Activated CD4-positive, alpha-beta memory T cell treated with anti-CD3 and anti-CD28 coated beads for 36 hours (primary cell): Measurements from ENCODE around the gene PEX11A. TPM values are rescaled to one million over a fixed set of nuclear protein-coding genes. Genes with fewer than 3 reads are reported as not detected.

Experiments used
- CTCF ChIA-PET: fragments of 350-600 bp; sonication (Branson Sonifier 250); formaldehyde crosslinking; loops from one replicate; lab custom pipeline; 2021; ENCODE audit warnings: antibody characterized with exemption, inconsistent platforms; lab: Charles Lee
- POLR2A ChIA-PET: fragments of 350-600 bp; sonication (Branson Sonifier 250); formaldehyde crosslinking; loops from one replicate; lab custom pipeline; 2021; ENCODE audit warnings: antibody characterized with exemption; lab: Charles Lee
- DNase-seq: peaks from one replicate; pipeline ENCODE4 v3.0.0-alpha.2; 2020
- H3K27ac Mint-ChIP-seq: one replicate; pipeline ENCODE4 v1.8.0; 2021; ENCODE audit warnings: mixed read lengths
- H3K27me3 Mint-ChIP-seq: one replicate; pipeline ENCODE4 v1.8.0; 2021; ENCODE audit warnings: mixed read lengths
- H3K36me3 Mint-ChIP-seq: one replicate; pipeline ENCODE4 v1.8.0; 2021; ENCODE audit warnings: mixed read lengths
- H3K4me1 Mint-ChIP-seq: one replicate; pipeline ENCODE4 v1.8.0; 2021; ENCODE audit warnings: low read depth, mixed read lengths
- H3K4me3 Mint-ChIP-seq: one replicate; pipeline ENCODE4 v1.8.0; 2021; ENCODE audit warnings: mild to moderate bottlenecking, mixed read lengths
- H3K9me3 Mint-ChIP-seq: one replicate; pipeline ENCODE4 v1.8.0; 2021; ENCODE audit warnings: mixed read lengths
- intact Hi-C: fragments of 100-400 bp; cut with micrococcal nuclease; formaldehyde crosslinking; loops from one replicate; pipeline ENCODE4 v1.15.1; 2023
- total RNA-seq, 2 experiments: library from RNA; stranded (reverse); gene quantifications; one replicate each; pipeline ENCODE4 v1.2.3, GENCODE V29; 2021

Gene PEX11A
- total RNA-seq, 2 experiments from 2014 or later = 2.9 to 3.1 TPM

GRCh38 chr15:89652131-89652530 lies 38.4 kb downstream of the PEX11A start:
- no peak for DNase-seq

GRCh38 chr15:89649716-89650115 lies 40.8 kb downstream of the PEX11A start:
- Mint-ChIP-seq H3K27ac (no peak overlapping the region), H3K36me3 (no peaks in the 10 kb centered on the region), H3K27me3 (peaks cover 24% of the 10 kb centered on the region), H3K4me3 (no peak overlapping the region), H3K4me1 (peaks cover 5% of the 10 kb centered on the region), H3K9me3 (no peaks in the 10 kb centered on the region)
- no peak for DNase-seq
- ChIA-PET POLR2A (no interaction called here), CTCF (no interaction called here)
- intact Hi-C loops = no loop called here

More at GRCh38 chr15:89652131-89652530, 38.4 kb downstream of the PEX11A start:
- H3K4me1 Mint-ChIP-seq = peaks cover 13% of the 10 kb centered on the region
- H3K27me3 Mint-ChIP-seq = peaks cover 34% of the 10 kb centered on the region
- no peaks in the 10 kb centered on the region for H3K36me3 Mint-ChIP-seq
- POLR2A ChIA-PET = no interaction called here
- CTCF ChIA-PET = interaction anchor here (0.6 to 1.4 kb wide), 2 partner anchors 21 to 74 kb away, joined by 3 read pairs; no protein-coding TSS in a partner anchor
- no peaks in the 10 kb centered on the region for H3K9me3 Mint-ChIP-seq
- H3K27ac Mint-ChIP-seq = no peak overlapping the region
- intact Hi-C loops = no loop called here
- no peak overlapping the region for H3K4me3 Mint-ChIP-seq

GRCh38 chr15:89649013-89649625 lies 41.4 kb downstream of the PEX11A start:
- intact Hi-C loops = no loop called here
- no peaks in the 10 kb centered on the region for H3K36me3 Mint-ChIP-seq
- ChIA-PET POLR2A (no interaction called here), CTCF (no interaction called here)
- no peak overlapping the region for H3K27ac Mint-ChIP-seq
- H3K4me3 Mint-ChIP-seq = no peak overlapping the region
- no peaks in the 10 kb centered on the region for H3K9me3 Mint-ChIP-seq
- H3K27me3 Mint-ChIP-seq = peaks cover 18% of the 10 kb centered on the region
- no peaks in the 10 kb centered on the region for H3K4me1 Mint-ChIP-seq
- no peak for DNase-seq

GRCh38 chr15:89648106-89649012 lies 42.2 kb downstream of the PEX11A start:
- no peaks in the 10 kb centered on the region for H3K4me1 Mint-ChIP-seq
- CTCF ChIA-PET = interaction anchor here (0.9 kb wide), 1 partner anchor 13 kb away, joined by 3 read pairs; no protein-coding TSS in a partner anchor
- H3K27me3 Mint-ChIP-seq = peaks cover 13% of the 10 kb centered on the region

GRCh38 chr15:89647191-89647851 lies 43.2 kb downstream of the PEX11A start:
- intact Hi-C loops = no loop called here
- ChIA-PET CTCF (interaction anchor here (0.9 to 1.3 kb wide), 3 partner anchors 14 to 26 kb away, joined by 3 read pairs; no protein-coding TSS in a partner anchor), POLR2A (no interaction called here)
- Mint-ChIP-seq H3K36me3 (no peaks in the 10 kb centered on the region), H3K4me1 (no peaks in the 10 kb centered on the region), H3K4me3 (no peak overlapping the region), H3K27ac (no peak overlapping the region), H3K27me3 (peaks cover 7% of the 10 kb centered on the region), H3K9me3 (no peaks in the 10 kb centered on the region)
- DNase-seq = peak; percentile 76

More at GRCh38 chr15:89648106-89649012, 42.2 kb downstream of the PEX11A start:
- POLR2A ChIA-PET = no interaction called here
- intact Hi-C loops = no loop called here
- Mint-ChIP-seq H3K27ac (no peak overlapping the region), H3K9me3 (no peaks in the 10 kb centered on the region), H3K4me3 (no peak overlapping the region), H3K36me3 (no peaks in the 10 kb centered on the region)
- no peak for DNase-seq

GRCh38 chr15:89646416-89647141 lies 44.0 kb downstream of the PEX11A start:
- ChIA-PET POLR2A (no interaction called here), CTCF (interaction anchor here (0.6 to 1.3 kb wide), 4 partner anchors 11 to 691 kb away, joined by 3 read pairs; no protein-coding TSS in a partner anchor)
- intact Hi-C loops = no loop called here
- no peak for DNase-seq
- Mint-ChIP-seq H3K27me3 (peaks cover 4% of the 10 kb centered on the region), H3K27ac (no peak overlapping the region), H3K4me3 (no peak overlapping the region), H3K9me3 (no peaks in the 10 kb centered on the region), H3K4me1 (no peaks in the 10 kb centered on the region), H3K36me3 (no peaks in the 10 kb centered on the region)

GRCh38 chr15:89645680-89646079 lies 44.9 kb downstream of the PEX11A start:
- H3K9me3 Mint-ChIP-seq = no peaks in the 10 kb centered on the region
- no peak overlapping the region for H3K4me3 Mint-ChIP-seq
- H3K27ac Mint-ChIP-seq = no peak overlapping the region
- CTCF ChIA-PET = interaction anchor here (1.1 kb wide), 1 partner anchor 28 kb away, joined by 3 read pairs; no protein-coding TSS in a partner anchor
- DNase-seq = no peak
- POLR2A ChIA-PET = no interaction called here
- H3K36me3 Mint-ChIP-seq = no peaks in the 10 kb centered on the region
- intact Hi-C loops = no loop called here
- no peaks in the 10 kb centered on the region for H3K4me1 Mint-ChIP-seq
- H3K27me3 Mint-ChIP-seq = peaks cover 4% of the 10 kb centered on the region

- intact Hi-C loops = no loop called here
- Mint-ChIP-seq H3K36me3 (no peaks in the 10 kb centered on the region), H3K9me3 (no peaks in the 10 kb centered on the region), H3K27me3 (peaks cover 2% of the 10 kb centered on the region), H3K27ac (no peak overlapping the region), H3K4me3 (no peak overlapping the region), H3K4me1 (no peaks in the 10 kb centered on the region)
- POLR2A ChIA-PET = no interaction called here
- CTCF ChIA-PET = no interaction called here
- DNase-seq = no peak
Observed at GRCh38 chr15:89642106-89642505, 48.4 kb downstream of the PEX11A start.

GRCh38 chr15:89641053-89641452 lies 49.5 kb downstream of the PEX11A start:
- CTCF ChIA-PET = interaction anchor here (0.5 kb wide), 1 partner anchor 147 kb away, joined by 3 read pairs; no protein-coding TSS in a partner anchor
- no peaks in the 10 kb centered on the region for H3K9me3 Mint-ChIP-seq
- H3K4me3 Mint-ChIP-seq = no peak overlapping the region
- H3K27me3 Mint-ChIP-seq = no peaks in the 10 kb centered on the region
- intact Hi-C loops = no loop called here
- no peaks in the 10 kb centered on the region for H3K36me3 Mint-ChIP-seq
- DNase-seq = no peak
- H3K27ac Mint-ChIP-seq = no peak overlapping the region
- POLR2A ChIA-PET = no interaction called here
- H3K4me1 Mint-ChIP-seq = no peaks in the 10 kb centered on the region

GRCh38 chr15:89640245-89640644 lies 50.3 kb downstream of the PEX11A start:
- DNase-seq = no peak
- H3K9me3 Mint-ChIP-seq = no peaks in the 10 kb centered on the region
- no peaks in the 10 kb centered on the region for H3K4me1 Mint-ChIP-seq
- POLR2A ChIA-PET = no interaction called here
- intact Hi-C loops = no loop called here
- no peak overlapping the region for H3K4me3 Mint-ChIP-seq
- H3K27me3 Mint-ChIP-seq = no peaks in the 10 kb centered on the region
- no peaks in the 10 kb centered on the region for H3K36me3 Mint-ChIP-seq
- no peak overlapping the region for H3K27ac Mint-ChIP-seq
- CTCF ChIA-PET = no interaction called here

GRCh38 chr15:89633585-89633984 lies 57.0 kb downstream of the PEX11A start:
- no peak for DNase-seq
- CTCF ChIA-PET = no interaction called here
- no peaks in the 10 kb centered on the region for H3K9me3 Mint-ChIP-seq
- intact Hi-C loops = no loop called here
- H3K27me3 Mint-ChIP-seq = no peaks in the 10 kb centered on the region
- H3K4me3 Mint-ChIP-seq = no peak overlapping the region
- POLR2A ChIA-PET = no interaction called here
- H3K4me1 Mint-ChIP-seq = no peaks in the 10 kb centered on the region
- no peak overlapping the region for H3K27ac Mint-ChIP-seq
- H3K36me3 Mint-ChIP-seq = peaks cover 11% of the 10 kb centered on the region
